ENCODE data around the gene PDP2.
"Not testable (repeated sequence)": the region's sequence is repeated elsewhere in the genome, so short reads cannot be mapped to it uniquely, and the experiment has no call there.

PDP2 gene

DNA sequence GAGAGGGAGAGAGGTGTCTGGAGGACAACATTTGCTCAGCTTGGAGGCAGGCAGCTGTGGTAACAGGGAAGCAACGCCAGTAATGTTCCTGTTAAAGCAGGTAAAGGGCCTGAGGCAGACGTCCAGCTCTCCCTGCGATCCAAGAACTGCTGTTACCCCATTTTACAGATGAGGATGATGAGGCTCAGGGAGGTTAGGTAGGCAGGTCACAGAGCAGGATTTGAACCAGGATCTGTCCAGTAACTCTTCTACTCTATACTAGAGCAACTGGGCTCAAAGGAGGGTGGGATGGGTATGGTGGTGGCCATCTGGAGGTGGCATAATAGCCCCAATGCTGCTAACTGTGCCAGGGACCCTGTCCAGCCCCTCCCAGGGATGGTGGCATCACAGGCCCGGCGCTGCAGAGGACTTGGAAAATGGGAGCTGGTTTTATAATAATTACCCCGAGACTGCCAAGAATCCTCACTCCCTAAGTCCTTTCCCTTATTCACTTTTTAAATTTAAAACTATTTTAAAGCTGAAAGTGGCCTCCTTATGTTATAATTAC is 24.1 kb upstream of the PDP2 start:
- DNase-seq, result no peak

DNA sequence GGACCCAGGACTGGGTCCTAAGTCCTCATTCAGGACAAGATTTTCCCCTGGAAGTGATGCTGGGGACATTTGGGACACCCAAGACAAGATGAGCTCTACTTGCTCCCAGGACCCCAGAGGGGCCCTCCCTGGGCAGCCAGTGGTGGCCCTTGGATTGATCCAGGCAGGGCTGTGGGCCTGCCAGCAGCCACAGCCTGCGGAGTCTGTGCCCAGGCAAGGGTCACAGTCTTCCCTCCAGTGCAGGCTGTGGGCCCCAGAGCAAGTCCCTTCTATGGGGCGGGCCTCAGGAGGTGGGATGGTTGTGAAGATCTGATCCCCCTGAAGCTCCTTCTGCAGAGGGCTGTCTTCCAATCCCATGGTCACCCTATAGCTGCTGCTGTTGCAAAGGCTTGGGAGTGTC is 23.5 kb upstream of the PDP2 start:
- no peak for DNase-seq

DNA sequence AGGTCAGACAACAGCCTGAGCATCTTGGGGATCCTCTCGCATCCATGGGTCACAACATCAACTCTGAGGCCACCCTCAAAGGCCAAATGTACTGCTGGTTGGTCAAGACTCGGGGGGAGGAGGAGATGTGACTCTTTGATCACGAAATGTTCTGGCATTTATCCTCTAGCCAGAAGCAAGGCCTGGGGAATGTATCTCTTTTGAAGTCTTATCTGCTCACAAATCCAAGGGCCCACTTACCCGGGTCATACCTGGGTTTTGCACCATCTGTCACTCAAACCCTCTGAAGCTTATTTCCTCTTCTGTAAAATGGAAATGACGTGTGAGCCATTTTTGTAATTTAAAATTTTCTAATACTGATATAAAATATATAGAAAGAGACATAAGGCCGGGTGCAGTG is 22.9 kb upstream of the PDP2 start:
- DNase-seq, result no peak

DNA sequence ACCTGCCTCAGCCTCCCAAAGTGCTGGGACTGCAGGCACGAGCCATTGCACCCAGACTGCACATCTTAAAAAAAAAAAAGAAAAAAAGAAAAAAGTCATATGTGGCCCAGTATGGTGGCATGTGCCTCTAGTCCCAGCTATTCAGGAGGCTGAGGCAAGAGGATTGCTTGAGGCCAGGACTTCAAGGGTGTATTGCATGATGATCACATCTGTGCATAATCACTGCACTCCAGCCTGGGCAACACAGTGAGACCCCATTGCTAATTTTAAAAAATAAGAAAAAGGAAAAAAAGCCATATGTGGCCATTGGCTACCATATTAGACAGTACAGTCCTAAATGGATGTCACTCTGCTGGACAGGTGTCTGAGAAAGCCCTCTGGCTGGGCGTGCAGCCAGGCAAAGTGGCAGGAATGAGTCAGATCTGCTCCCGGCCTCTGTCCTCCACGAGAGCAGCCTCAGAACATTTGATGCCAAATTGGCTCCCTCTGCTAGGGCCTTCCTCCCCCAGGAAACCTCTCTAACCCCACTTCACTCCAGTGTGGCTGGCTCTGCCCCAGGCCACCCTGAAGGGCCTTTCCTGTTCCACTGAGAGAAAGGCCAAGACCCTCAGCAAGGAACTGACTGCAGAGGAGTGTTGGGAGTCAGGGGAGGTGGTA is 21.4 kb upstream of the PDP2 start:
- DNase-seq, result no peak

DNA sequence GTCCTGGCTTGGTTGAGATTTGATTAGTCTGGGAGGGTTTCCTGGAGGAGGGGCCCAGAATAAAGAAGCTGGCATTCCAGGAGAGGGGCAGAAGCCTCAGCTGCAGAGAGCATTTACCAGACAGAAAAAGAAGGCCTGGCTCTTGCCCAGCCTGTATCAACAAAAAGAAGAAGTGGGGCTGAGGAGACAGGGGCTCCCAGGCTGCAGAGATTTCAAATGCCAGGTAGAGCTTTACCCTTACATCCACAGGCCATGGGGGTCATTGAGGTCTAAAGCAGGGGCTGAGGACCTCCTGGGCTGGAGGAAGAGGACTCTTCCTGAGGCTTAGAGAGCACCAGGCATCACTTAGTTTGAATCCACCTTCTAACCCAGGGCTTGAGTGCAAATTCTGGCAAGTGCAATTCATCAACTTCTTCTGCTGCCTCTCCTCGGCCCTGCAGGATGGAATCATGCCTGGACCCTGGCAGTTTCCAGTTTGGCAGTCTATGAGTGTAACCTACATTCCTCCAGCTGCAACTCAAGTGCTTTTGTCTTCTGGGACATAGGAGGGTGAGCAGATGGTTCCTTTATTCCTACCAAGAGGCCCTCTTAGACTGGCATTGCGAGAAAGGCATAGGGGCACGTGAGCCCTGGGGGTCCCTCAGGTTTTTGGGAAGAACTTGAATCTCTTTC is 20.8 kb upstream of the PDP2 start:
- DNase-seq, result no peak

DNA sequence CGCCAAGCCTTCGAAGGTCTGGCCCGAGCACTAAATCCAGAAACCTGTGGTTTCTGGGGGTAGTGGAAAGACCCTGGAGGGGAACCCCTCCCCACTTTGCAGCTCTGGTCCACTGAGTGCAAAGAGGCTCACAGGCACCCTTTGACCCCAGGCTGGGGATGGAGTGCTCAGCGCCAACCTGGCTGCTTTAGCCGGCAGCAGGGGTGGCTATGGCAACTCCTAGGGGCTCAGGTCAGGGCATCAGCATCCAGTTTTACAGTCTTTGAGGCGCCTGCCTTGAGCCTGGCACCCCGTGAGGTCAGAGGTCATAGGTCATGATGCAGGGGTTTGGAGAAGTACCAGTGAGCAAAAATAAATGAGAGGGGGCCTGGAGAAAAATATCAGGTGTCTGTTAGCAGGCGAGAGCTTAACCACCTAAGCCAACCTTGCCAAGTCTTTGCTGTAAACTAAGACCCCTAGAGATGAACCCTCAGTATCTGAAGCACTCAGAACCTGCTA is 18.2 kb upstream of the PDP2 start:
- DNase-seq, result no peak

DNA sequence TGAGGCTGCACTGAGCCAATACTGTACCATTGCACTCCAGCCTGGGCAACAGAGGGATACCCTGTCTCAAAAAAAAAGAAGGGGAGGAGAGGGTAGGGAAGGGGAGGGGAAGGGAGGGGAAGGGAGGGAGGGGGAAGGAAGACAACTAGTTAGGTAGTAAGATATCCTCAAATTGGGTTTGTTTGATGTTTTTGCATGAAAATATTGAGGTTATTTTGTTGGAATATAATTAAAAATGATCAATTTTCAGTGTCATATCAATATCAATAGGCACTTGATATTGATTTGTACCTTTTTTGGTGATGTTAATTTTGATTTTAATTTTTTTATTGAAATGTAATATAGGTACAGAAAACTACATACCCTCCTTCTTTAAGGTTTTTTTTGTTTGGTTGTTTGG is 16.6 kb upstream of the PDP2 start:
- DNase-seq, result no peak

DNA sequence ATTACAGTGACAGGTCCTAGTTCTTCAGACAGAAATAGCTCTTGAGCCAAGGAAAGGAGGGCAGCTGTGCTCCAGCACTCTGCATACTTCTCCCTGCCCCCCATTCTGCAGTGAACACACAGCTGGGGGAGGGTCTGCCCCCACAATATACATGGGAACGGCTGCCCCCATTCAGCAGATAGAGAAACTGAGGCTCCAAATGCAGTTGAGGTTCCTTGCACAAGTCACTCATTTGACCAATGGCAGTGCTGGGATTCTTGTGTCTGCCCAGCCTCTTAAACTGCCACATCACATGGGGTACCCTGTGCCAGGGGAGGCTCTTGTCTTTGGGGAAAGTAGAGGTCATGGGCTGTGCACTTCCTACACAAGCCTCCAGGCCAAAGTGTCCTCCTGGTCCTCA is 10.9 kb upstream of the PDP2 start:
- DNase-seq, result no peak

DNA sequence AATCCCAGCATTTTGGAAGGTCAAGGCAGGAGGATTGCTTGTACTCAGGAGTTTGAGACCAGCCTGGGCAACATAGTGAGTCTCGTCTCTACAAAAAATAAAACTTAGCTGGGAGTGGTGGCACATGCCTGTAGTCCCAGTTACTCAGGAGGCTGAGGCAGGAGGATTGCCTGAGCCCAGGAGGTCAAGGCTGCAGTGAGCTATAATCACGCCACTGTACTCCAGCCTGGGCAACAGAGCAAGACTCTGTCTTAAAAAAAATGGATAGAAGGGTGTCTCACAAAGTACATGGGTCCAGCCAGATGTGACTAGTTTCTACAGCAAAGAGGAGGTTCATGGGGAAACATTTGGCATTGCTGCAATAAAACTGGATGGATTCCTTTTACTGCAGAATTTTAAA is 9.0 kb upstream of the PDP2 start:
- DNase-seq, result not testable (repeated sequence)

DNA sequence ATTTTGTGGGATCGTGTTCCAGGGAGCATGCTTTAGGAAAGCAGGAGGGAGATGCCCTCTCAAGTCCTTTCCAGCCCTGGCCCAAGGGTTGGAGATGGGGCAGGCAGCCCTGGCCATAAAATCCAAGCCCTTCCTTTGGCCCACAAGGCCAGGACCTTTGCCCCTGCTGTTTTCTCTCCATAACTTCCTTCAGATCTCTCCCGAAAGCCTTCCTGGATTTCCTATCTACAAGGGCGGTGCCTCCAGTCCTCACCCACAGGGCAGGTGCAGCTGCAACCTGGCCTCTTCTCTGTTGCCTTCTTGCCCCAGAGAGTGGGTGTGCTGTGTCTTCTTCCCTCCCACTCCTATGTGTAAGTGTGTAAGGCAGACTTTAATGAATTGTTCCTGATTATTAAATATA is 8.5 kb upstream of the PDP2 start:
- no peak for DNase-seq

DNA sequence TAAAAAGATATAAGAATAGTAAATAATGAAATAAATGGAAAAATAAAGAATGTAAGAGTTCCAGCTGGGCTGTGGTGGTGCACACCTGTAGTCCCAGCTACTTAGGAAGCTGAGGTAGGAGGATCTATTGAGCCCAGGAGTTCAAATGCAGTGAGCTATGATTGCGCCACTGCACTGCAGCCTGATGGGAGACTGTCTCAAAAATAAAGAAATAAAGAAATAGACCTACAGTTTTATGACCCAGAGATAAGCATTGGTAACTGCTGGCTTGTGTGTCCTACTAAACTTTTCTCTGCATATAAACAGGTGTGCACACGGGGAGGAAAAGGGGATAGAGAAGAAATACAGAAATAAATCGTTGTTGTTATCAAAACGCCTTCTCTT is 7.8 kb upstream of the PDP2 start:
- no peak for DNase-seq

DNA sequence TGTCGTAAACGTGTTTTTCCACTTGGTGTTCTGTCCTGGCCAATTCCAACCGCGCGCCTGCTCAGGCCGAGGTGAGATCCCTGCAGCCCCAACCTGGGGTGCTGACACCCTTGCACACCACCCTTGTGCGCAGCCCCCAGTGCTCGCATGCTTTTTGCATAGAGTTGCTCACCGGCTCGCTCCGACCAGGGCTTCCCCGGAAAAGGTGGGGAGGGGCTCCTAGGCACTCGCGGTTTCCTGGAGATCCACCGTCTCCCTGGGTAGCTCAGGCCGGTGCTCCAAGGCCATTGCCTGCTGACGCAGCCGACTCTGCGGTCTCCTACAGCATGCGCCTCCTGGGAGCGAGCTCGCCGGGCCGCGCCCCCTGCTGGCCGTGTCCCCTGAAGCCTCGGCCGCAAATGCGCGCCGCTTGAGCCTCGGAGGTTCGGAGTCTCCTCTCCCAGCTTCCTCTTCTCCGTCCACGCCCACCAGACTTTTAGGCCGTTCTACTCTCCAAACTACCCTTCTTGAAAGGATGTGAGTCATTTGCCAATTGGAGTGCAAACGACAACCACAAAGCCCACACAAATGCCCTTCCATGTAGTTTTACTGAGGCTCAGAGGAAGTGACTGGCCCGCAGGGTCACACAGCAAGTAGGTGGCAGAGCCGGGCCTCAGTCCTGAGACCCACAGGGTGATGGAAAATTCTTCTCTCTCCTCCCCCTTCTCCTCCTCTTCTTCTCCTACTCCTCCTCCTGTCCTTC is 7.2 kb upstream of the PDP2 start:
- DNase-seq, result peak; percentile 99

DNA sequence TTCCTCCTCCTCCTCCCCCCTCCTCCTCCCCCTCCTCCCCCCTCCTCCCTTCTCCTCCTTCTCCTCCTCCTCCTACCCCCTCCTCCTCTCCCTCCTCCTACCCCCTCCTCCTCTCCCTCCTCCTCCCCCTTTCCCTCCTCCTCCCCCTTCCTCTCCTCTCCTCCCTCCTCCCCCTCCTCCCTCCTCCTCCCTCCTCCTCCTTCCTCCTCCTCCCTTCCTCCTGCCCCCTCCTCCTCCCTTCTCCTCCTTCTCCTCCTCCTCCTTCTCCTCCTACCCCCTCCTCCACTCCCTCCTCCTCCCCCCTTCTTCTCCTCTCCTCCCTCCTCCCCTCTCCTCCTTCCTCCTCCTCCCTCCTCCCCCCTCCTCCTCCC is 6.6 kb upstream of the PDP2 start:
- DNase-seq, result no peak

DNA sequence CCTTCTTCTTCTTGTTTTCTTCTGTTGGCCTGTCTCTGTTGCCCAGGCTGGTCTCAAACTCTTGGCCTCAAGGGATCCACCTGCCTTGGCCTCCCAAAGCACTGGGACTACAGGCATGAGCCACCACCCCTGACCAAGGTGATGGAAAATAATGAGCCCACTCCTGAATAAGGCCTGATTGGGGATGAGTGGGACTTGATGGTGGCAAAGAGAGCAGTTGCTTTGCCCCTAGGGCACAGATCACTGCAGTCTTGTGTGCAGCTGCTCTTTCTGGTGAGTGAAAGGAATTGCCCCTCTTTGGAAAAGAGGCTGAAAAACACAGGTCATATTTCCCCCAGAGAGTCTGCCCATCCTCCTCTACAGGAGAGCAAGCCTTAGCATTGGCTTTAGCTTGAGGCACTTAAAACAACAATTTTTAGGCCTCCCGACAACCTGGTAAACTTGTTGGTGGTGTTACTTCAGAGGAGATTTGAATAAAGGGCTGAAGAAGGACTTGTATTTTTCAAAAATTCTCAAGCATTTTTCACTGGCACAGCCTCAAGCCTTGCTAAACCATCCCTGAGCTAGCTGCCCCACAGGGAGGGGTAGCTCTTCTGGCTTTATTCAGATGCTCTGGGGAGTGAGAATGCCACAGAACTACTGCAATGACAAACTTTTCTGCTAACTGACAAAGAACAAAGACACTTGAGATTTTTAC is 6.1 kb upstream of the PDP2 start:
- DNase-seq, result peak; percentile 80

DNA sequence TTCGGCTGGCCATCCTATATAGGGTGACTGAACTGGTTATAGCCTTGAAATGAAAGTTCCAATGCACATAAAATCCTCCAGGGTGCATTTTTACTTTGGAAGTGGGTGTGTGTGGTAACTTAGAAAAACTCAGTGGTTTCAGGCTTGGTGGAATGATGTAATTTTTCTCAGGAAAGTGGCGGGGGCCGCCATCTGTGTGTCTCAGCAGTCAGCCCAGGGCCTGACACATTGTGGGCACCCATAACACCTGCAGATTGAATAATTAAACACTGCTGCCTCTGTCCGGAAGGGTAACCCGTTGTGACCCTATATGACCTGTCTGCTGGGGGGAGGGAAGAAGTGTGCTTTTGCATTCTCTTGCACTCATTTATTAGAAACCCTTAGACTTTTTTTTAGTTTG is 2.2 kb upstream of the PDP2 start:
- peak; percentile 79 for DNase-seq

DNA sequence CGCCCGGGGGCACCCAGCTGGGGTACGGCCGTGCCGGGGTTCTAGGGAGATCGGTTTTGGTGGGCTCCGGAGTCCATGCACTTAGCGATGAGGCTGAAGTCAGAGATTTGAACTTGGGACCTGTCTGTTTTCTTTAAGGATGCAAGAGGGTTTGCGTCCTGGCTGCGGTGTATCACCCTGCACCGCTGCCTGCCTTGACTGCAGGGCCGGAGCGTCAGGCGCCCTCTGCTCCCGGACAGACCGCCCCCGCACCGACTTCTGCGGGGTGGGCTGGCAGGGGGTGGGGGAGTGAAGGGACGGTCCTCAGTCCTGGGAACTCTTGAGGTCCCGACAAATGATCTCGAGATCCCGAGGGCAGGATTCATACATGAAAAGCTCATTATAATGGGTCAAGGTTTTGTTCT is 701 bp downstream of the PDP2 start:
- DNase-seq, result peak; percentile 34

DNA sequence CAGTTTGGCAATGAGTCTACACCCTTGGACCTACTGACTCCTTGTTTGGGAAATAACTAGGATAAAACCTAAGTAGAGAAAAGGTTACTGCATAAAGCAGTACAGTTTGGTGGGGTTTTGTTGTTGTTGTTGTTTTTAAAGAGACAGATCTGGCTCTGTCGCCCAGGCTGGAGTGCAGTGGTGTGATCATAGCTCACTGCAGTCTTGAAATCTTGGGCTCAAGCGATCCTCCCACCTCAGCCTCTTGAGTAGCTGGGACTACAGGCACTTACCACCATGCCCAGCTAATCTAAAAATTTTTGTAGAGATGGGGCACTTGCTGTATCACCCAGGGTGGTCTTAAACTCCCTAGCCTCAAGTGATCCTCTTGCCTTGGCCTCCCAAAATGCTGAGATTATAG is 1.2 kb downstream of the PDP2 start:
- no peak for DNase-seq

DNA sequence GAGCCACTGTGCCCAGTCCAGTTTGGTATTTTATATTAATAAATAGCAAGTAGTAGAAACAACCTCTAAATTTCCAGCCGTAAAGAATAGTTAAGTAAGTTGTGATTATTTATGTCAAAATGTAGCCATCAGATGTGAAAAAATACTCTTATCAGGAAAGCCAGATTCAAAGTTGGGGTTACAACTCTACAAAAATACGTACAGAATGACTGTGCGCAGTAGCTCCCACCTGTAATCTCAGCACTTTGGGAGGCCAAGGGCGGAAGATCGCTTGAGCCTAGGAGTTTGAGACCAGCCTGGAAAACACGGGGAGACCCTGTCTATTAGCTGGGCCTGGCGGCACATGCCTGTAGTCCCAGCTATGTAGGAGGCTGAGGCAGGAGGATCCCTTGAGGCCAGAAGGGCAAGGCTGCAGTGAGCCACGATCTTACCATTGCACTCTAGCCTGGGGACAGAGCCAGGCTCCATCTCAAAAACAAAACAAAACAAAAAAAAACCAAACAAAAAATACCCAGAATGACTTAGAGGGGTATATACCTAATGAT is 1.7 kb downstream of the PDP2 start:
- DNase-seq, result no peak

DNA sequence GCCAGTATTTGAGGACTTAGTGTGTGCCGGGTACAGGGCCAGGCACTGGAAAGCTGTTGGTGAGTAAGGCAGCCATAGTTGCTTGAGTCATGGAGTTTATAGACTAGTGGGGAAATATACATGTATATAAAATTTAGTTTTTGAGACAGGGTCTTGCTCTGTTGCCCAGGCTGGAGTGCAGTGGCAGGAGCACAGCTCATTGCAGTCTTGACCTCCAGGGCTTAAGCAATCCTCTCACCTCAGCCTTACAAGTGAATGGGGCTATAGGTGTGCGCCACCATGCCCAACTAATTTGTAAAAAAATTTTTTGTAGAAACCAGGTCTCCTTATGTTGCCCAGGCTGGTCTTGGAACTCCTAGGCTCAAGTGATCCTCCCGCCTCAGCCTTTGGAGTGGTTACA is 2.4 kb downstream of the PDP2 start:
- DNase-seq, result no peak

DNA sequence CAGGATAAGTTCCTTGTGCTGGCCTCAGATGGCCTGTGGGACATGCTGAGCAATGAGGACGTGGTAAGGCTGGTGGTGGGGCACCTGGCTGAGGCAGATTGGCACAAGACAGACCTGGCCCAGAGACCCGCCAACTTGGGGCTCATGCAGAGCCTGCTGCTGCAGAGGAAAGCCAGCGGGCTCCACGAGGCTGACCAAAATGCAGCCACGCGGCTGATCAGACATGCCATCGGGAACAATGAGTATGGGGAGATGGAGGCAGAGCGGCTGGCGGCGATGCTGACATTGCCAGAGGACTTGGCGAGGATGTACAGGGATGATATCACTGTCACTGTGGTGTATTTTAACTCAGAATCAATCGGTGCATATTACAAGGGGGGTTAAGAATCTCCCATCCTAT is 5.2 kb downstream of the PDP2 start:
- DNase-seq, result no peak

DNA sequence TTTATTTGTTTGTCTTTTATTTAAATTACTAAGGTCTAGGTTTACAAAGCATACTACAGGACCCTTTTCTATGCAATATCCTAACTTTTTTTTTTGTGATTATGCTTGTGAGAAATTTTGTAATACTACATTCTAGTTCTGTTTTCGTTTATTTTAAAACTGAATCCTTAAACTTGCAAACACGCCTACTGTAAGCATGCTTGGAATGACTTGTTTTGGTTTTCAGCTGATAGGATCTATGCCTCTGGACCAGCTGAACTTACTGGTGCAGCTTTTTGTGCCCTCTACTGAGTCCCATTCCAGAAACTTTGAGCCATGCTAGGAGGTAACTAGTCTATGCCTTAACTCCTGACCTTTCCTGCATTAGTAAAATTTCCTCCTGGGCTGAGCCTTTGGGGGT is 6.0 kb downstream of the PDP2 start:
- DNase-seq, result no peak

DNA sequence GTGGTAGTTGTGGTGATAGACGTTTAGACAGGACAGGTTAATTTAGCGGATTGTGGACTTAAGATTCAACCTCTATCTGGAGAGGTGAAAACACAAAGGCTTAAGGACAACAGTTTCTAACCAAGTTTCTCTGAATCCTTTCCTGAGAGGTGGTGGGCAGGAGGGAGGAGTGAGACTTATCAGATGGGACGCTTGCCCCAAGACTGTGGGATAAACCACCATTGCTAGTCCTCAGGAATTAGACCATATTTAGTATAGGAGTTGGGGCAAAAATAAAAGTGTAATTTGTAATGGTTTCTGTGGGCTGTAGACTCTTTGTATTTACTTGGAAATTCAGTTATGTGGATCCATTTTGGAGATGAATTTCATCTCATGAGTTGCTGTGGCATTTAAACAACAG is 6.6 kb downstream of the PDP2 start:
- no peak for DNase-seq
